GM19043 (cell line): ENCODE results near the gene PDE4C.
"Not testable (repeated sequence)": the region's sequence is repeated elsewhere in the genome, so short reads cannot be mapped to it uniquely, and the experiment has no call there.

ENCODE experiments used
- ATAC-seq: cut with Tn5 transposase; IDR thresholded peaks from one replicate; pipeline ENCODE4 v1.9.1; 2021; ENCODE audit warnings: low read depth; ENCODE audit not compliant: unreplicated experiment

The PDE4C gene

GRCh38 chr19:18224525-18225354 is 1.5 kb downstream of the PDE4C start:
- ATAC-seq: peak; percentile 91

- no peak for ATAC-seq
These were observed 2.2 kb downstream of the PDE4C start for GRCh38 chr19:18223860-18224524.

- ATAC-seq: no peak
These were observed 4.2 kb downstream of the PDE4C start for GRCh38 chr19:18221815-18222725.

GRCh38 chr19:18220632-18221275 is 5.5 kb downstream of the PDE4C start:
- ATAC-seq: no peak

GRCh38 chr19:18219911-18220631 is 6.2 kb downstream of the PDE4C start:
- no peak for ATAC-seq

- ATAC-seq: no peak
These were observed 7.6 kb downstream of the PDE4C start for GRCh38 chr19:18218600-18218999.

GRCh38 chr19:18218159-18218558 is 8.1 kb downstream of the PDE4C start:
- ATAC-seq: no peak

- ATAC-seq: no peak
These were observed 9.4 kb downstream of the PDE4C start for GRCh38 chr19:18216789-18217188.

- ATAC-seq: no peak
These were observed 11.3 kb downstream of the PDE4C start for GRCh38 chr19:18214779-18215433.

GRCh38 chr19:18211683-18212082 is 14.6 kb downstream of the PDE4C start:
- no peak for ATAC-seq

- not testable (repeated sequence) for ATAC-seq
These were observed 16.3 kb downstream of the PDE4C start for GRCh38 chr19:18209912-18210311.

GRCh38 chr19:18208098-18208951 is 17.9 kb downstream of the PDE4C start:
- ATAC-seq: no peak

GRCh38 chr19:18206018-18206417 is 20.2 kb downstream of the PDE4C start:
- ATAC-seq: no peak

- no peak for ATAC-seq
These were observed 20.9 kb downstream of the PDE4C start for GRCh38 chr19:18205200-18205892.

GRCh38 chr19:18204394-18205199 is 21.6 kb downstream of the PDE4C start:
- ATAC-seq: peak; percentile 1

- peak; percentile 90 for ATAC-seq
These were observed 22.3 kb downstream of the PDE4C start, which contains the start of gene RAB3A for GRCh38 chr19:18203863-18204393. Gene RAB3A (minus strand): TSS chr19:18204042. CDS start chr19:18202740, 1,302 bp downstream.
